Stimulated activated CD4-positive, alpha-beta T cell treated with anti-CD3 and anti-CD28 coated beads, Interleukin-12 subunit alpha, Interleukin-12 subunit beta, amount 100 ng/mL, for 4 hours (primary cell): Measurements from ENCODE around the gene SLC6A13.
"Not testable (repeated sequence)": the region's sequence is repeated elsewhere in the genome, so short reads cannot be mapped to it uniquely, and the experiment has no call there.

ENCODE experiments used
- DNase-seq: peaks from one replicate; pipeline ENCODE4 v3.0.0-alpha.2; 2020

The SLC6A13 gene

DNA sequence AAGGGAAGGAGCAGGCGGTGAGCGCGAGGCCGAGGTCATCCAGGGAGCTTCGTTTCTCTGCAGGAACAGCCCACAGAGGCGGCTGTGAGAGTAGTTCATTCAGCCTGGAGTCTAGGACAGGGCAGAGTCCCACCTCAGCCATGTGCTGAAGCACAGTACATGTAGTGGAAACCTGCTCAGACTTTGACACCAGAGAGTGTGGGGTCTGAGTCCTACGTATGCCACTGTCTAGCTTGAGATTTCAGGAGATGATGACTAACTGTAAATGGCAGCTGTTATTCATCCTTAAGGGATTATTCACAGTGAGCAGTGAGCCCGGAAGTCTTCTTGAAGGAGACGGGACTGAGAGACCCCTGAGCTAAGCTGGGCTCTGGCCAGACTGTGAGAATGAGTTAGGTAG lies 938 bp upstream of the SLC6A13 start:
- DNase-seq = no peak

- no peak for DNase-seq
Observed at GRCh38 chr12:262113-262512, 523 bp downstream of the SLC6A13 start.

GRCh38 chr12:257521-258321 lies 4.9 kb downstream of the SLC6A13 start:
- no peak for DNase-seq

DNA sequence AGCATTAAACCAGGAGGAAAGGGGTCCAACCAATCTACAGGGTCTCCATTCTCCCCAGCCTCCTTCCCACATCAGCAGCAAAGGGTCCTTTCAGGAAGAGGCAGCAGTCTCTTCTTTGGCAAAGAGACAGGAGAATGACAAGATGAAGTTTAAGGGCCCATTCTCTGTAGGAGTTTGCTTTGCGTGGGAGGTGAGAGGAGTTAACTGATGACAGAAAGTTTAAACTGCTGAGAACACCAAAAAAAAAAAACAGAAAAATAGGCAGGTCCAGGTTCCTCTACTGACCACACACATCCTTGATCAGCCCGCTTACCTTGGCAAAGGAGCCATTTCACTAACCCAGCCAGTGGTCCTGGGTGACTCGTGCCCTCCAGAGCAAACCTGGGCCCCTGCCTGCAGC lies 5.7 kb downstream of the SLC6A13 start:
- DNase-seq = no peak

GRCh38 chr12:256225-256624 lies 6.4 kb downstream of the SLC6A13 start:
- DNase-seq = no peak

- no peak for DNase-seq
Observed at GRCh38 chr12:254912-255311, 7.7 kb downstream of the SLC6A13 start.

DNA sequence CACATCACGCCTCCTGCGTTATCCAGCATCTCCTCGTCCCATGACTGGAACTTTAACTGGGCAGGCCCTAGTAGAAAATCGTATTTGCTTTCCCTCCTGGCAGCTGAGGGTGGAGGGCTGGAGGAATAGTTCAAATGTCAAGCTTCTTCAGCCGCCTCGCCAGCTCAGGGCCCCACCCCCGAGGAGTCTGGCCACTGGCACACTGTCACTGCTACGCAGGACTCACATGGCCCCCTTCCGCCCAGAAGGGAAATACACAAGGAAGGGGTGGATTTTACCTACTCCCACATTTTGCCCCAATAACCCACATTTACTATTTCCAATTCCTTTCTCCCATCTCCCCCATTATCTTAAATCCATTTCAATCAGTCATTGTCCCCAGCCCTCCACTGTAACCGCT lies 8.6 kb downstream of the SLC6A13 start:
- DNase-seq = no peak

- DNase-seq = no peak
Observed at GRCh38 chr12:253116-253831, 9.4 kb downstream of the SLC6A13 start.

GRCh38 chr12:252636-253035 lies 10.0 kb downstream of the SLC6A13 start:
- no peak for DNase-seq

DNA sequence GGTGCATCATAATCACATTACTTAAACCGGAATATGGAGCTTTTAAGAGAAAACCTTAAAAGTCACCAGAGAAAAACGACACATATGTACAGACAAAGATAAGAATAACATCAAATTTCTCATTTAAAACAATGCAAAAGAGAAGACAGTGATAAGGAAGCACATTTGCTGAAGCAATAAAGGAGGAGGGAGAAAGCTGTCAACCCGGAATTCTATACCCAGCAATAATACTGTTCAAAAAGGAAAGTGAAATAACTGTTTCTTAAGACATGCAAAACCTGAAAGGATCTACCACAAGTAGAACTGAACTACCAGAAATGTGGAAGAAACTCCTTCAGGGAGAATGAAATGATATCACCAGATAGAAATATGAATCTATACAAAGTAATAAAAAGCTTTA lies 15.4 kb downstream of the SLC6A13 start:
- DNase-seq = no peak

DNA sequence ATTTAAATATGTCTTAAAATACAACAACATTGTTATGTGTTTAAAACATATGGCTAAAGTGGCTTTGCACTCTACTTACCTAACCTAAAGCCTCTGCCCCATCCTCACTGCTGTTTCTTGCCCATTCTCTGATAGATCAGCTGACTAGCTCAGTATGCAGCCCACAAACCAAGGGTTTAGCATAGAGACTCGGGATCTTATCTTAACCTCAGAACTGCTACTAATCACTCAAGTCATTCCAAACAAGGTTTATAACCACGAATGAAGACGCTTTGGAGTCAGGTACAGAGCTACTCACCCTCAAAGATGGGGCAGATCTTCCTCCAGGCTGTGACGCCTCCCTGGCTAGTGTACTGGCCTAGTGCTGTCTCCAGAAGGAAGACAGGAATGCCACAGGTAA lies 19.3 kb downstream of the SLC6A13 start:
- no peak for DNase-seq

- no peak for DNase-seq
Observed at GRCh38 chr12:242496-242895, 20.1 kb downstream of the SLC6A13 start.

DNA sequence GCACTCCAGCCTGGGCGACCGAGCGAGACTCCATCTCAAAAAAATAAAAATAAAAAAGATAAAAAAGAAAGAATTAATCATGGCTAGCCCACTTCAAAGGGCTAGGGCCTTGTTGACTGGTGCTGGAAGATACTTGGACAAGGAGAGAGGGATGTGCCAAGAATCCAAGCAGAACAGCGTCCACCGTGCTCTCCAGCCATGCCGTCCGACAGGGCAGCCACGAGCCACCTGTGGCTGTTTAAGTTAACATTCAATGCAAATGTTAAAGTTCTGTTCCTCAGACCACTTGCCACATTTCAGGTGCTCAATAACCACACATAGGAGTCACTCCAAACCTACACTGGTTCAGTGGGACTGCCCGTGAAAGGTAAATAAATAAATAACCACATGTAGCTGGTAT lies 21.4 kb downstream of the SLC6A13 start:
- DNase-seq = no peak

DNA sequence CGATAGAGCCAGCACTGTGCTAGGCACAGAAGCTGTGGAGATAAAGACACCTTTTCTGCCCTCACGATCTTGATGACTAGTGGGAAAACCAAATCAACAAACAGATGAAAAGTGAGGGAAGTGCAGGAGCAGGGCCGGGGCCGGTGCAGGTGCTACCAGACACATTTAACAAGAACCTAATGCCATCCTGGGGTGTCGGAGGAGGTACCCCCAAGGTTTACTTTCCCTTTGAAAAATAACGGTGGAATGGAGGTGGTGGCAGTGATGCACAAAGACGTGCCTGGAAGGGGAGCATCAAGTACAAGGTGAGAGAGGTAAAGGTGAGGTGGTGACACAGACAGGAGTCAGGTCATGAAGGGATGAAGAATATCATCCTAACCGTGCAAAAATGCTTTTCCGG lies 22.1 kb downstream of the SLC6A13 start:
- DNase-seq = no peak

GRCh38 chr12:238736-239398 lies 23.8 kb downstream of the SLC6A13 start:
- DNase-seq = no peak

DNA sequence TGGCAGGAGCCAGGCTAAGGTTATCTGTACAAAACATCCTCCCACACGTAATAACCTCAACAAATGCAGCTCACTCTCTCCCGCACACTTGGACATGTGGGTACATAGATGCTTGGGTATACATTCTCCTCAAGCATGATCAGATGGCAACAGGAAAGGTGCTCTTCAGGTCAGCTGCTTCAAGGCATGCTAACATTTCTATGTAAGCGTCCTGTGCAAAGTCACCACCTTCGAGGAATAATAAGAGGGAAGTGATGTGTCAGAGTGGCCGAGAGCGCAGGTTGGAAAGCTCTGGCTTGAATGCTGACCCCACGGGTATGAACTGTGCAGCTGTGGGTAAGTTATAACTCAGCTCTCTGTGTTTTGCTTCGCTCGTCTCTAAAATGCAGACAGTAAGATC lies 24.5 kb downstream of the SLC6A13 start:
- DNase-seq = no peak

- no peak for DNase-seq
Observed at GRCh38 chr12:237026-237815, 25.4 kb downstream of the SLC6A13 start.

GRCh38 chr12:236445-236844 lies 26.2 kb downstream of the SLC6A13 start:
- DNase-seq = no peak

GRCh38 chr12:235967-236366 lies 26.7 kb downstream of the SLC6A13 start:
- not testable (repeated sequence) for DNase-seq

- DNase-seq = no peak
Observed at GRCh38 chr12:234891-235415, 27.7 kb downstream of the SLC6A13 start.

DNA sequence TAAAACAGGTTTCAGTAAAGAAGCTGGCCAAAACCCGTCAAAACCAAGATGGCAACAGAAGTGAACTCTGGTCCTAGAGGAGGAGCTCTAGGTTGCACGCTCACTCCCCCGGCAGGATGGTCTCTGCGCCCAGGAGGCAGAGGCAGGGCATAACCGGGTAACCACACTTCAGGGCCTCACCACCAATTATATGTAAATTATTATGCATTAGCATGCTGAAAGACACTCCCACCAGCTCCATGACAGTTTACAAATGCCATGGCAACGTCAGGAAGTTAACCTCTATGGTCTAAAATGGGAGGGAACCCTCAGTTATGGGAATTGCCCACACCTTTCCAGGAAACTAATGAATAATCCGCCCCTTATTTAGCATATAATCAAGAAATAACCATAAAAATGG lies 28.6 kb downstream of the SLC6A13 start:
- no peak for DNase-seq

- DNase-seq = no peak
Observed at GRCh38 chr12:233615-233968, 29.0 kb downstream of the SLC6A13 start.
